HepG2 (cell line): ENCODE results near the gene LDLRAD4.

Source experiments
- CBX5 ChIP-seq: sonication (generic); formaldehyde crosslinking; IDR thresholded peaks from 2 replicates; pipeline ENCODE4 v1.4.0; 2020; ENCODE audit warnings: missing genetic modification reagents, borderline replicate concordance
- ELF1 ChIP-seq: sonication (generic); formaldehyde crosslinking; IDR thresholded peaks from 2 replicates; pipeline ENCODE4 v1.4.0; 2020; ENCODE audit warnings: missing genetic modification reagents
- GTF2F1 ChIP-seq: fragments of 150-350 bp; IDR thresholded peaks from 2 replicates; pipeline ENCODE4 v1.6.1; 2014; ENCODE audit warnings: low read length
- HOXA5 ChIP-seq: sonication (generic); formaldehyde crosslinking; IDR thresholded peaks from 2 replicates; pipeline ENCODE4 v1.4.0; 2020; ENCODE audit warnings: missing genetic modification reagents
- IKZF1 ChIP-seq: fragments of 450-650 bp; IDR thresholded peaks from 2 replicates; pipeline ENCODE4 v1.7.1; 2016
- KLF12 ChIP-seq: sonication (generic); formaldehyde crosslinking; IDR thresholded peaks from 2 replicates; pipeline ENCODE4 v1.4.0; 2020; ENCODE audit warnings: missing genetic modification reagents, borderline replicate concordance
- NFYB ChIP-seq: sonication (generic); formaldehyde crosslinking; IDR thresholded peaks from 2 replicates; pipeline ENCODE4 v1.4.0; 2020; ENCODE audit warnings: missing genetic modification reagents
- POLR2AphosphoS5 ChIP-seq: IDR thresholded peaks from 2 replicates; pipeline ENCODE4 v1.6.1; 2012; ENCODE audit warnings: low read depth, low read length
- SP140L ChIP-seq: sonication (generic); formaldehyde crosslinking; IDR thresholded peaks from 2 replicates; pipeline ENCODE4 v1.4.0; 2020; ENCODE audit warnings: missing genetic modification reagents, borderline replicate concordance
- ZNF253 ChIP-seq: sonication (generic); formaldehyde crosslinking; IDR thresholded peaks from 2 replicates; pipeline ENCODE4 v1.8.0; 2022; ENCODE audit warnings: mild to moderate bottlenecking, missing genetic modification reagents, borderline replicate concordance
- ZNF292 ChIP-seq: sonication (generic); formaldehyde crosslinking; IDR thresholded peaks from 2 replicates; pipeline ENCODE4 v1.8.1; 2022; ENCODE audit warnings: mild to moderate bottlenecking, low read depth, missing genetic modification reagents, borderline replicate concordance
- TF ChIP-seq, protein P1 (sequence below): sonication (generic); formaldehyde crosslinking; IDR thresholded peaks from 2 replicates; pipeline ENCODE4 v1.4.0; 2020; ENCODE audit warnings: mild to moderate bottlenecking, missing genetic modification reagents

- TF ChIP-seq GTF2F1 (no peak), NFYB (CRISPR knock-in tag) (no peak), ELF1 (CRISPR knock-in tag) (no peak), SP140L (CRISPR knock-in tag) (no peak), CBX5 (no peak), KLF12 (CRISPR knock-in tag) (no peak), ZNF292 (no peak), HOXA5 (CRISPR knock-in tag) (no peak), IKZF1 (no peak), POLR2AphosphoS5 (no peak), ZNF253 (CRISPR knock-in tag) (no peak)
- TF ChIP-seq, protein P1, sequence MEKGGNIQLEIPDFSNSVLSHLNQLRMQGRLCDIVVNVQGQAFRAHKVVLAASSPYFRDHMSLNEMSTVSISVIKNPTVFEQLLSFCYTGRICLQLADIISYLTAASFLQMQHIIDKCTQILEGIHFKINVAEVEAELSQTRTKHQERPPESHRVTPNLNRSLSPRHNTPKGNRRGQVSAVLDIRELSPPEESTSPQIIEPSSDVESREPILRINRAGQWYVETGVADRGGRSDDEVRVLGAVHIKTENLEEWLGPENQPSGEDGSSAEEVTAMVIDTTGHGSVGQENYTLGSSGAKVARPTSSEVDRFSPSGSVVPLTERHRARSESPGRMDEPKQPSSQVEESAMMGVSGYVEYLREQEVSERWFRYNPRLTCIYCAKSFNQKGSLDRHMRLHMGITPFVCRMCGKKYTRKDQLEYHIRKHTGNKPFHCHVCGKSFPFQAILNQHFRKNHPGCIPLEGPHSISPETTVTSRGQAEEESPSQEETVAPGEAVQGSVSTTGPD (CRISPR knock-in tag), result no peak
These were observed 232.0 kb downstream of the LDLRAD4 start for GRCh38 chr18:13450289-13451212.
